Keratinocyte (primary cell): ENCODE data around the gene CAPSL. TPM values are rescaled to one million over a fixed set of nuclear protein-coding genes. Genes with fewer than 3 reads are reported as not detected.

Experiments used
- DNase-seq: peaks from one replicate; pipeline ENCODE4 v3.0.0-alpha.2; 2011; ENCODE audit warnings: low read depth, missing footprints, low spot score
- FAIRE-seq: peaks from 2 replicates; lab custom pipeline; 2011; peaks lifted over from hg19 to GRCh38; lab: Jason Lieb, UNC
- H2AFZ ChIP-seq: 2 replicates; pipeline ENCODE4 v1.6.0; 2012; ENCODE audit warnings: low read length, control low read depth, inconsistent platforms; ENCODE audit not compliant: control insufficient read depth
- H3K27ac ChIP-seq: 2 replicates; pipeline ENCODE4 v1.5.1; 2011; ENCODE audit warnings: low read length; ENCODE audit not compliant: control insufficient read depth, insufficient read depth
- H3K27me3 ChIP-seq: 3 replicates; pipeline ENCODE4 v1.6.0; 2011; ENCODE audit warnings: low read length; ENCODE audit not compliant: control insufficient read depth, insufficient read depth; ENCODE audit errors: extremely low read depth
- H3K36me3 ChIP-seq, 2 experiments: 2 replicates in 1 of 2; 3 replicates in 1 of 2; pipeline ENCODE4 v1.5.1; 2011; ENCODE audit warnings: low read length in 2 of 2, mild to moderate bottlenecking in 1 of 2; ENCODE audit not compliant: control insufficient read depth in 2 of 2, insufficient read depth in 2 of 2; ENCODE audit errors: extremely low read depth in 1 of 2
- H3K4me1 ChIP-seq: 3 replicates; pipeline ENCODE4 v1.5.1; 2011; ENCODE audit warnings: low read length; ENCODE audit not compliant: control insufficient read depth, insufficient read depth; ENCODE audit errors: extremely low read depth
- H3K4me2 ChIP-seq: 3 replicates; pipeline ENCODE4 v1.6.0; 2011; ENCODE audit warnings: low read depth, low read length; ENCODE audit not compliant: control insufficient read depth, insufficient read depth; ENCODE audit errors: extremely low read depth
- H3K4me3 ChIP-seq, 3 experiments: fragments of 200-600 bp in 1 of 3; sonication (generic) in 1 of 3; 2 replicates in 2 of 3; 3 replicates in 1 of 3; pipeline ENCODE4 v1.5.1; 2011 to 2016; ENCODE audit warnings: low read length in 3 of 3, mild to moderate bottlenecking in 3 of 3, control low read depth in 2 of 3, inconsistent platforms in 1 of 3, low read depth in 1 of 3, mixed read lengths in 1 of 3, mixed run types in 1 of 3, moderate library complexity in 1 of 3; ENCODE audit not compliant: control insufficient read depth in 2 of 3, insufficient read depth in 2 of 3; ENCODE audit errors: extremely low read depth in 1 of 3
- H3K79me2 ChIP-seq: 2 replicates; pipeline ENCODE4 v1.6.0; 2012; ENCODE audit warnings: low read length; ENCODE audit not compliant: control insufficient read depth, insufficient read depth
- H3K9ac ChIP-seq: 3 replicates; pipeline ENCODE4 v1.6.0; 2011; ENCODE audit warnings: low read length; ENCODE audit not compliant: control insufficient read depth, insufficient read depth; ENCODE audit errors: extremely low read depth
- H3K9me1 ChIP-seq: 3 replicates; pipeline ENCODE4 v1.6.0; 2011; ENCODE audit warnings: low read length; ENCODE audit not compliant: control insufficient read depth, insufficient read depth; ENCODE audit errors: extremely low read depth
- H3K9me3 ChIP-seq: 2 replicates; pipeline ENCODE4 v1.5.1; 2012; ENCODE audit warnings: low read depth, low read length; ENCODE audit not compliant: control insufficient read depth
- H4K20me1 ChIP-seq: 3 replicates; pipeline ENCODE4 v1.6.0; 2011; ENCODE audit warnings: low read length; ENCODE audit not compliant: control insufficient read depth, insufficient read depth; ENCODE audit errors: extremely low read depth
- CTCF ChIP-seq, 3 experiments: IDR thresholded peaks in 1 of 3; conservative IDR thresholded peaks in 1 of 3; optimal IDR thresholded peaks in 1 of 3; 2 replicates in 2 of 3; 3 replicates in 1 of 3; pipeline versions ENCODE3 to v1.5.1; 2011; ENCODE audit warnings: low read length in 3 of 3, mild to moderate bottlenecking in 3 of 3, moderate library complexity in 2 of 3, control low read depth in 1 of 3, inconsistent platforms in 1 of 3; ENCODE audit not compliant: insufficient read depth in 2 of 3; ENCODE audit errors: extremely low read depth in 1 of 3
- EZH2 ChIP-seq: IDR thresholded peaks from one replicate; pipeline ENCODE4 v1.6.1; 2012; ENCODE audit warnings: inconsistent platforms, mild to moderate bottlenecking, low read length, moderate library complexity
- dilution Hi-C: fragments of 300-500 bp; cut with MboI; formaldehyde crosslinking; loops from one replicate; pipeline ENCODE4 v1.7.0; 2020; ENCODE audit warnings: low sequenced_read_pairs; ENCODE audit not compliant: extremely low pct_ligation_motif_present
- polyA plus RNA-seq, 5 experiments: library from polyadenylated mRNA; depleted of rRNA in 3 of 5; stranded (reverse) in 3 of 5; stranded (forward) in 1 of 5; unstranded in 1 of 5; fragments of >200 nt; gene quantifications; 1 replicate in 1 of 5; 2 replicates in 3 of 5; 3 replicates in 1 of 5; pipeline versions ENCODE4 v1.2.1 to v1.2.3, GENCODE V29; 2011 to 2012; ENCODE audit warnings: missing spikeins in 2 of 5, low read depth in 1 of 5, low replicate concordance in 1 of 5

The CAPSL gene
- polyA plus RNA-seq, 1 donor (not counting 4 experiments of a cell fraction or from before 2014, with no cell fraction given), result not detected

- dilution Hi-C loops, result no loop called here
- no peak for FAIRE-seq
- no peak for DNase-seq
Measured at GRCh38 chr5:35903631-35904203, 34.7 kb downstream of the CAPSL start.

GRCh38 chr5:35902046-35902672 lies 36.3 kb downstream of the CAPSL start:
- Histone ChIP-seq H3K79me2 (no peaks in the 10 kb centered on the region), H3K27me3 (no peaks in the 10 kb centered on the region), H3K9me1 (no peaks in the 10 kb centered on the region), H2AFZ (no peak overlapping the region), H3K27ac (no peak overlapping the region), H3K9ac (no peak overlapping the region), H3K9me3 (no peaks in the 10 kb centered on the region), H3K4me1 (no peaks in the 10 kb centered on the region), H3K4me3 (no peak overlapping the region), H3K4me2 (no peak overlapping the region), H4K20me1 (no peaks in the 10 kb centered on the region), H3K36me3 (no peaks in the 10 kb centered on the region)
- dilution Hi-C loops, result no loop called here
- FAIRE-seq (no peak), DNase-seq (no peak)
- TF ChIP-seq EZH2 (no peak), CTCF (optimal IDR thresholded peaks at IDR 0.05 in 1 of 3, IDR thresholded peaks at IDR 0.05 in 1 of 3, conservative IDR thresholded peaks at IDR 0.05 in 1 of 3; ENCODE audit: extremely low read depth in 1 of 3, insufficient read depth in 2 of 3, low read length in 3 of 3) (no peak)

More at GRCh38 chr5:35903631-35904203, 34.7 kb downstream of the CAPSL start:
- no peaks in the 10 kb centered on the region for H3K27me3 ChIP-seq
- H3K9me1 ChIP-seq, result no peaks in the 10 kb centered on the region
- no peaks in the 10 kb centered on the region for H3K79me2 ChIP-seq
- no peak overlapping the region for H3K9ac ChIP-seq
- no peak overlapping the region for H3K4me2 ChIP-seq
- TF ChIP-seq EZH2, result no peak
- TF ChIP-seq CTCF (optimal IDR thresholded peaks at IDR 0.05 in 1 of 3, IDR thresholded peaks at IDR 0.05 in 1 of 3, conservative IDR thresholded peaks at IDR 0.05 in 1 of 3; ENCODE audit: extremely low read depth in 1 of 3, insufficient read depth in 2 of 3, low read length in 3 of 3), result no peak
- no peaks in the 10 kb centered on the region for H3K36me3 ChIP-seq
- H3K9me3 ChIP-seq, result no peaks in the 10 kb centered on the region
- H3K4me1 ChIP-seq, result no peaks in the 10 kb centered on the region
- H4K20me1 ChIP-seq, result no peaks in the 10 kb centered on the region
- no peak overlapping the region for H2AFZ ChIP-seq
- H3K27ac ChIP-seq, result no peak overlapping the region
- no peak overlapping the region for H3K4me3 ChIP-seq
